Lower leg skin (tissue), 4 donors: ENCODE results near the gene PCCA. TPM values are rescaled to one million over a fixed set of nuclear protein-coding genes. Genes with fewer than 3 reads are reported as not detected.

Source experiments
- DNase-seq, 2 donors: peaks; one replicate each; pipeline ENCODE4 v3.0.0-alpha.2; 2019; ENCODE audit warnings: low spot score in 2 of 2
- H3K4me3 ChIP-seq: fragments of 200-600 bp; sonication (generic); 2 replicates; pipeline ENCODE4 v1.5.1; 2017; ENCODE audit warnings: mild to moderate bottlenecking, low read depth; ENCODE audit not compliant: poor library complexity, severe bottlenecking
- POLR2A ChIP-seq, 2 donors: fragments of 450-650 bp; IDR thresholded peaks; one replicate each; pipeline ENCODE4 v1.6.1; 2016 to 2017; ENCODE audit warnings: antibody characterized with exemption in 2 of 2, mild to moderate bottlenecking in 1 of 2, moderate library complexity in 1 of 2
- WGBS, 2 donors: methylation state at CpG; one replicate each; pipeline ENCODE4 v1.1.5; 2018; 5-methylcytosine and 5-hydroxymethylcytosine counted together
- intact Hi-C: fragments of 100-400 bp; cut with DNase I; formaldehyde crosslinking; loops from one replicate; pipeline ENCODE4 v1.15.0; 2023; ENCODE audit warnings: low total_unique reads
- total RNA-seq, 4 donors: library from RNA; depleted of rRNA; stranded (reverse); fragments of >200 nt; gene quantifications; one replicate each; pipeline ENCODE4 v1.1.0, GENCODE V29; 2016
- TF ChIP-seq, protein P1 (sequence below), 3 donors: fragments of 450-650 bp; IDR thresholded peaks; one replicate each; pipeline ENCODE4 v1.5.1; 2016; ENCODE audit warnings: antibody characterized with exemption in 3 of 3, mild to moderate bottlenecking in 3 of 3, moderate library complexity in 2 of 3

The PCCA gene
- total RNA-seq, 4 donors from 2014 or later = 24.3 to 34.2 (median 26.2) TPM

DNA sequence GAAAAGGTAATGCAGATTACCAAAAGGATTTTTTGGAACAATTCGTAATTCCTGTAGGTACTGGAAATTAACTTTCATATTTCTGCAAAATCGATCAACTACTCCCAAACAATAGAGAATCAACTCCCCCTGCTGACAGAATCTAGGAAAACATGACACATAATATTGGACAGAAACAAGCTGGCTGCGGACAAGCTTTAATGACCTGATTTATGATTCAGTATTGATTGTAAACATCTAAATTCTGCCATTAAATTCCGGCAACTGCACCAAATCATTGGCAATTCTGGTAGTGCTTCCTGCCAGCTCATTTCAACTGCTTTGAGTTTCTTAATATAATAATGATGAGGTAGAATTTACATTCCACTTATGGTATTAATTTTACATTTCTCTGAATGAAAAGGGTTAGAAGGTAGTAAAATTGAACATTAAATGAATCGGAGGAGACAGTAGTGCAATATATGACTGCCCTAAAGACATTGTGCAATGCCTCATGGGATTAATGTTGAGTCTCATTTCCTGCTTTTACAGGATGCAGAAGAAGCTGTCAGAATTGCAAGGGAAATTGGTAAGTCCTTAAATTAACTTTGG, 146.5 kb downstream of the PCCA start:
- intact Hi-C loops = loop anchor here (10.0 kb wide), 1 partner anchor 321 kb away; no protein-coding TSS in a partner anchor
- TF ChIP-seq, protein P1, sequence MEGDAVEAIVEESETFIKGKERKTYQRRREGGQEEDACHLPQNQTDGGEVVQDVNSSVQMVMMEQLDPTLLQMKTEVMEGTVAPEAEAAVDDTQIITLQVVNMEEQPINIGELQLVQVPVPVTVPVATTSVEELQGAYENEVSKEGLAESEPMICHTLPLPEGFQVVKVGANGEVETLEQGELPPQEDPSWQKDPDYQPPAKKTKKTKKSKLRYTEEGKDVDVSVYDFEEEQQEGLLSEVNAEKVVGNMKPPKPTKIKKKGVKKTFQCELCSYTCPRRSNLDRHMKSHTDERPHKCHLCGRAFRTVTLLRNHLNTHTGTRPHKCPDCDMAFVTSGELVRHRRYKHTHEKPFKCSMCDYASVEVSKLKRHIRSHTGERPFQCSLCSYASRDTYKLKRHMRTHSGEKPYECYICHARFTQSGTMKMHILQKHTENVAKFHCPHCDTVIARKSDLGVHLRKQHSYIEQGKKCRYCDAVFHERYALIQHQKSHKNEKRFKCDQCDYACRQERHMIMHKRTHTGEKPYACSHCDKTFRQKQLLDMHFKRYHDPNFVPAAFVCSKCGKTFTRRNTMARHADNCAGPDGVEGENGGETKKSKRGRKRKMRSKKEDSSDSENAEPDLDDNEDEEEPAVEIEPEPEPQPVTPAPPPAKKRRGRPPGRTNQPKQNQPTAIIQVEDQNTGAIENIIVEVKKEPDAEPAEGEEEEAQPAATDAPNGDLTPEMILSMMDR (IDR thresholded peaks at IDR 0.05) = no peak
- TF ChIP-seq POLR2A (IDR thresholded peaks at IDR 0.05) = no peak
- WGBS, 2 donors = 8 to 14% methylated on average over 5 of the region's 5 CpGs
- DNase-seq = no peak
- H3K4me3 ChIP-seq = no peak overlapping the region

DNA sequence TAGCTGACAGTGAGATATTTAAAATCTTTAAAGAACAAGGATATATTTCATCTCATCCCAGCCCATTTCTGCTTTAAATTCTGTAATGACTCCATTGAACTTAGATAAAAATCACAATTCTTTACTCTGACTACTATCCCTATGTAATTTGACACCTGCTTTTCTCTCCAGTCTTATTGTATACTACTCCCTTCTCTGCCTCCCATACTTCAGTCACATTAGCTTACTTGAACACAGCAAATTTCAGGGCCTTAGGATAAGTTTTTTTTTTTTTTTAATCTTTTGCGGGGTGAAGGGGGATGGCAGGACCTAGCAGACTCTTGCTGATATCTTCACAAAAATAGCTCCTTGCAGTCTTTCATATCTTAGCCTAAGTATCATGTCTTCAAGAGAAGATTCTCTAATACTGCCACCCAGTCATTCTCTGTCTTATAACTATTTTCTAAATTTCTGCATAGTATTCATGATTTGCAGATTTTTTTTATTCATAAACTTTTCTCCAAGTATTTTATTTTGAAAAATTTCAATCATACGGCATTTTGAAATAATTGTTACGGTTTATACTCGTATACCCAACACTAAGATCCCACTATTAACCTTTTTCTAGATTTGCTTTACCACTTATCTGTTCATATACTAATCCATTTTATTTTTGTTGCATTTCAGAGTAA, 151.4 kb downstream of the PCCA start:
- intact Hi-C loops = no loop called here
- H3K4me3 ChIP-seq = no peak overlapping the region
- 97 to 98% methylated on average over 4 of the region's 4 CpGs for WGBS, 2 donors
- TF ChIP-seq, protein P1 (IDR thresholded peaks at IDR 0.05) = no peak
- no peak for TF ChIP-seq POLR2A (IDR thresholded peaks at IDR 0.05)
- no peak for DNase-seq

DNA sequence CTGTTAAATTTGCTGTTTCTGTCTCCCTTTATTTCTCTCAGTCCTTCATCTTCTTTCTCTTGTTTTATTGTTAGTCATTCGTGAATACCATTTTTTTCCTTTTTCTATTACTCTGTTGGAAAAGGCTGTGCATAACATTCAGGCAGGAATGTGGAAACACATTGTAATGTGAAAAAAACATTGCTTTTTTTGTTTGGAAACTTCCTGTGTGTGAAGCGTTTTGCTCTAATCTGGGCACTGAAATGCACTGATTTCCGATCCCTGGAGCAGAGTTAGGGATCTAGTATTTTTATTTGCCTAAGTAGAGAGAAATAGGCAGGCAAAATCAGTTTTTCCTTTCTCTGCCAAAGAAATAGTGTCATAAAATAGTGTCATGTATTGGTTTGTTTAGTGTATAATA, 155.5 kb downstream of the PCCA start:
- no peak for DNase-seq
- intact Hi-C loops = no loop called here

DNA sequence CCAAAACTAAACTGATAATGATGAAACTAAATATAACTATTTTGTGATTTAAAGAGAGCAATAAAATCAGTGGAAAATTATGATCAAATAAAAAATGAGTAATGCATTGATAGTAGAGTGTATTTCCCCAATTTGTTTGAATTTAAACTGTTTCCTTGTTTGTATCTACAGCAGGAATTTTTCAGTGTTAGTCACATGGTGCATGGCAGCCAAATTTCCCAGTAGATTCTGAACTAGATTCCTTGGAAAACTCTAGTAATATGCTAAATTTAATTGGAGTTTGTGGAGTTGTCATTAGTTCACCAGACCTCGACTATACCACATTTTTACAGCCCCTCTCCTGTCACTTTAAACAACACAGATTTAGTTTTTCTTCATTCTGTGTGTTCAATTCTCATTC, 156.2 kb downstream of the PCCA start:
- WGBS, 2 donors = 46 to 70% methylated on average over 1 of the region's 1 CpG
- no peak overlapping the region for H3K4me3 ChIP-seq
- TF ChIP-seq, protein P1 (IDR thresholded peaks at IDR 0.05) = no peak
- TF ChIP-seq POLR2A (IDR thresholded peaks at IDR 0.05) = no peak
- no peak for DNase-seq
- intact Hi-C loops = no loop called here

More for the DNA sequence above, 155.5 kb downstream of the PCCA start:
- TF ChIP-seq, protein P1 (IDR thresholded peaks at IDR 0.05) = no peak
- TF ChIP-seq POLR2A (IDR thresholded peaks at IDR 0.05) = no peak
- 57% methylated on average over 3 of the region's 3 CpGs for whole genome bisulfite sequencing, 2 donors
- H3K4me3 ChIP-seq = no peak overlapping the region

DNA sequence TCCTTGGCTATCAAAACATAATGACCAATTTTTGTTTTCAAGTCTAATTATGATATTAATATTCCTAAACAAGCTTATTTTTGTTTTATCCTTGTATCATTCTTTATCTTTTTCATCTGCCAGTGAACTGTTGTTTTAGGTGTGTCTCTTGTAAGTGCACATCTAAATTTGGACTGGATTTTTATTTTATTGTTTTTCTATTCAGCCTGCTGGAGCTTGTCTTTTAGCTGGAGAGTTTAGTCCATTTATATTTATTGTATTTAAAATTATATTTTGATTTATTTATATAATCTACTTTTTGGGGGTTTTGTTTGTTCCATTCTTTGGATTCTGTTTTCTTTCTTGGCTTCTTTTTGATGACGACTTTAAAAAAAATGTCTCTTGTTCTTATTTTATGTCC, 159.0 kb downstream of the PCCA start:
- 97 to 100% methylated on average over 1 of the region's 1 CpG for WGBS, 2 donors
- DNase-seq = no peak
- TF ChIP-seq, protein P1 (IDR thresholded peaks at IDR 0.05) = no peak
- TF ChIP-seq POLR2A (IDR thresholded peaks at IDR 0.05) = no peak

More for the DNA sequence above, 159.0 kb downstream of the PCCA start:
- intact Hi-C loops = no loop called here
- H3K4me3 ChIP-seq = no peak overlapping the region
